Endodermal cell (in vitro differentiated cells): ENCODE results near the gene ACSM4. TPM values are rescaled to one million over a fixed set of nuclear protein-coding genes. Genes with fewer than 3 reads are reported as not detected.

ENCODE experiments used
- DNase-seq: peaks from one replicate; pipeline ENCODE4 v3.0.0-alpha.2; 2017
- H3K27ac ChIP-seq: 2 replicates; pipeline ENCODE4 v1.5.1; 2013; ENCODE audit warnings: mild to moderate bottlenecking, low read depth, low read length, moderate library complexity
- H3K27me3 ChIP-seq: 2 replicates; pipeline ENCODE4 v1.6.1; 2013; ENCODE audit warnings: mild to moderate bottlenecking, low read length, moderate library complexity; ENCODE audit not compliant: insufficient read depth, control insufficient read depth, poor library complexity, severe bottlenecking
- H3K36me3 ChIP-seq: 2 replicates; pipeline ENCODE4 v1.7.0; 2013; ENCODE audit warnings: mild to moderate bottlenecking, low read length, moderate library complexity; ENCODE audit not compliant: control insufficient read depth, insufficient read depth
- H3K4me1 ChIP-seq: one replicate; pipeline ENCODE4 v1.7.0; 2013; ENCODE audit warnings: low read length; ENCODE audit not compliant: control insufficient read depth, insufficient read depth
- H3K4me3 ChIP-seq: 2 replicates; pipeline ENCODE4 v1.5.1; 2013; ENCODE audit warnings: mild to moderate bottlenecking, low read length, moderate library complexity
- H3K9ac ChIP-seq: 2 replicates; pipeline ENCODE4 v1.6.1; 2013; ENCODE audit warnings: mild to moderate bottlenecking, low read length, moderate library complexity; ENCODE audit not compliant: poor library complexity, severe bottlenecking; ENCODE audit errors: extremely low read depth
- H3K9me3 ChIP-seq: 2 replicates; pipeline ENCODE4 v1.6.1; 2013; ENCODE audit warnings: mild to moderate bottlenecking, low read length, moderate library complexity; ENCODE audit not compliant: control insufficient read depth
- H3K27ac Mint-ChIP-seq: 2 replicates; pipeline ENCODE4 v1.8.0; 2020; ENCODE audit warnings: mixed read lengths
- H3K27me3 Mint-ChIP-seq: 2 replicates; pipeline ENCODE4 v1.8.0; 2021; ENCODE audit warnings: mild to moderate bottlenecking, mixed read lengths; ENCODE audit not compliant: insufficient read depth
- H3K36me3 Mint-ChIP-seq: 2 replicates; pipeline ENCODE4 v1.8.0; 2020; ENCODE audit warnings: low read depth, mixed read lengths
- H3K4me1 Mint-ChIP-seq: 2 replicates; pipeline ENCODE4 v1.8.0; 2020; ENCODE audit warnings: mixed read lengths
- H3K4me3 Mint-ChIP-seq: 2 replicates; pipeline ENCODE4 v1.8.0; 2020; ENCODE audit warnings: mild to moderate bottlenecking, moderate library complexity, mixed read lengths
- H3K9me3 Mint-ChIP-seq: 2 replicates; pipeline ENCODE4 v1.8.0; 2020; ENCODE audit warnings: mild to moderate bottlenecking, mixed read lengths
- WGBS, 2 experiments: methylation state at CpG; one replicate each; pipeline versions ENCODE4 v1.1.5 to v1.1.7; 2013; ENCODE audit warnings: missing lambda C conversion rate in 2 of 2, mixed read lengths in 1 of 2; ENCODE audit not compliant: insufficient coverage in 1 of 2, insufficient read length in 1 of 2; 5-methylcytosine and 5-hydroxymethylcytosine counted together
- total RNA-seq, 2 donors: library from RNA; stranded (reverse); fragmentation: NEBNext Ultra II Directional in 1 of 2; extraction: Animal tissue kit (Norgen Biotek cat#: 25700) in 1 of 2; gene quantifications; 2 replicates in 1 of 2; 3 replicates in 1 of 2; pipeline ENCODE4 v1.2.1, GENCODE V29; 2021
- TF ChIP-seq, protein P1 (sequence below): fragments of 200-600 bp; sonication (generic); conservative IDR thresholded peaks from 2 replicates; pipeline ENCODE4 v1.5.0; 2021; ENCODE audit warnings: antibody characterized with exemption, mild to moderate bottlenecking

ACSM4 gene
- total RNA-seq, 2 donors from 2014 or later = 11.4 to 14.6 TPM

DNA sequence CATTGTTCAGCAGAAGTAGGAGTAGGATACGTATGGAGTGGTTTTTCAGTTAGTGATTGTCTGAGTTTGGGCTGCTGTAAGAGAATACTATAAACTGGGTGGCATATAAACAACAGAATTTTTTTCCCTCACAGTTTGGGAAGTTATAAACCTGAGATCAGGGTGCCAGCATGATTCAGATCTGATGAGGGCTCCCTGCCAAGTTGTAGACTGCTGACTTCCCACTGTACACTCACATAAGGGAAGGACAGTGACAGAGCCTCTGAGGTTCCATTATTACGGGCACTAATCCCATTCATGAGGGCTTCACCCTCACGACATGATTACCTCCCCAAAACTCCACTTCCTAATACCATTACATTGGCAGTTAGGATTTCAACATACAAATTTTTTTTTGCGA is 50.7 kb downstream of the ACSM4 start:
- no peak overlapping the region for H3K4me3 ChIP-seq
- no peaks in the 10 kb centered on the region for H3K36me3 ChIP-seq
- no peak overlapping the region for H3K27ac ChIP-seq
- no peaks in the 10 kb centered on the region for H3K9me3 Mint-ChIP-seq
- no peak overlapping the region for H3K27ac Mint-ChIP-seq
- peaks cover 5% of the 10 kb centered on the region for H3K4me1 Mint-ChIP-seq
- no peaks in the 10 kb centered on the region for H3K27me3 Mint-ChIP-seq
- H3K9me3 ChIP-seq = no peaks in the 10 kb centered on the region
- 89 to 96% methylated on average over 3 to 4 of the region's 4 CpGs for WGBS, 2 experiments
- DNase-seq = no peak
- H3K4me3 Mint-ChIP-seq = no peak overlapping the region
- H3K9ac ChIP-seq = no peak overlapping the region
- H3K27me3 ChIP-seq = no peaks in the 10 kb centered on the region
- H3K4me1 ChIP-seq = no peaks in the 10 kb centered on the region
- no peaks in the 10 kb centered on the region for H3K36me3 Mint-ChIP-seq
- TF ChIP-seq, protein P1, sequence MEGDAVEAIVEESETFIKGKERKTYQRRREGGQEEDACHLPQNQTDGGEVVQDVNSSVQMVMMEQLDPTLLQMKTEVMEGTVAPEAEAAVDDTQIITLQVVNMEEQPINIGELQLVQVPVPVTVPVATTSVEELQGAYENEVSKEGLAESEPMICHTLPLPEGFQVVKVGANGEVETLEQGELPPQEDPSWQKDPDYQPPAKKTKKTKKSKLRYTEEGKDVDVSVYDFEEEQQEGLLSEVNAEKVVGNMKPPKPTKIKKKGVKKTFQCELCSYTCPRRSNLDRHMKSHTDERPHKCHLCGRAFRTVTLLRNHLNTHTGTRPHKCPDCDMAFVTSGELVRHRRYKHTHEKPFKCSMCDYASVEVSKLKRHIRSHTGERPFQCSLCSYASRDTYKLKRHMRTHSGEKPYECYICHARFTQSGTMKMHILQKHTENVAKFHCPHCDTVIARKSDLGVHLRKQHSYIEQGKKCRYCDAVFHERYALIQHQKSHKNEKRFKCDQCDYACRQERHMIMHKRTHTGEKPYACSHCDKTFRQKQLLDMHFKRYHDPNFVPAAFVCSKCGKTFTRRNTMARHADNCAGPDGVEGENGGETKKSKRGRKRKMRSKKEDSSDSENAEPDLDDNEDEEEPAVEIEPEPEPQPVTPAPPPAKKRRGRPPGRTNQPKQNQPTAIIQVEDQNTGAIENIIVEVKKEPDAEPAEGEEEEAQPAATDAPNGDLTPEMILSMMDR = no peak

DNA sequence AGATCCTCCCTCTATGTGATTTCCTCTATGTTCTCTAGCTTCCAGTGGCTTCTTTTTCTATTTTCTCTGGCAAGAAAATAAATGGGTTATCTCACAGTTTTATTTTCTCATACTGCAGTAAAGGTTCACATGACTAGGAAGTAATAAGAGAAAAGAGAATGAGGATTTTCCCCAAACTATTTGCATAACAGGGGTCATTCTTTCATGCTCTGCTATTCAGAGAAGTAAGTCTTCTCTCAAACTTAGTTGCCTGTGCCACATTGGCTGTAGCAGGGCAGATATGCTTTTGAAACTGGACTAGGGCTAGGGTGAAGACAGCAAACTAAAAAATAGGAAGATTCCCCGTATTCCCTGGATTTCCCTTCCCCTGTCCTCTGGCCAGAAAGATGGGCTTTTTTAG is 57.4 kb downstream of the ACSM4 start:
- no peak overlapping the region for H3K4me3 ChIP-seq
- H3K27ac ChIP-seq = no peak overlapping the region
- Mint-ChIP-seq H3K27ac (no peak overlapping the region), H3K36me3 (no peaks in the 10 kb centered on the region), H3K4me1 (no peaks in the 10 kb centered on the region), H3K4me3 (no peak overlapping the region), H3K27me3 (no peaks in the 10 kb centered on the region), H3K9me3 (peaks cover 5% of the 10 kb centered on the region)
- no peaks in the 10 kb centered on the region for H3K27me3 ChIP-seq
- TF ChIP-seq, protein P1 = no peak
- no peaks in the 10 kb centered on the region for H3K4me1 ChIP-seq
- H3K36me3 ChIP-seq = no peaks in the 10 kb centered on the region
- WGBS, 2 experiments = 80 to 95% methylated on average over 1 of the region's 1 CpG
- H3K9ac ChIP-seq = no peak overlapping the region
- no peak for DNase-seq
- peaks cover 12% of the 10 kb centered on the region for H3K9me3 ChIP-seq

GRCh38 chr12:7362734-7363133 is 58.9 kb downstream of the ACSM4 start:
- Histone ChIP-seq H3K4me3 (no peak overlapping the region), H3K36me3 (no peaks in the 10 kb centered on the region), H3K4me1 (peaks cover under 1% of the 10 kb centered on the region), H3K27me3 (no peaks in the 10 kb centered on the region), H3K9ac (no peak overlapping the region), H3K27ac (no peak overlapping the region), H3K9me3 (peaks cover 12% of the 10 kb centered on the region)
- no peaks in the 10 kb centered on the region for H3K36me3 Mint-ChIP-seq
- peaks cover 2% of the 10 kb centered on the region for H3K4me1 Mint-ChIP-seq
- WGBS, 2 experiments = 85% methylated on average over 3 of the region's 3 CpGs; no CpG with 5 or more reads in 1 of the 2 experiments
- no peak overlapping the region for H3K4me3 Mint-ChIP-seq
- peaks cover 5% of the 10 kb centered on the region for H3K9me3 Mint-ChIP-seq
- no peak overlapping the region for H3K27ac Mint-ChIP-seq
- DNase-seq = no peak
- TF ChIP-seq, protein P1 = no peak
- no peaks in the 10 kb centered on the region for H3K27me3 Mint-ChIP-seq
